Activated CD8-positive, alpha-beta memory T cell treated with anti-CD3 and anti-CD28 coated beads for 1 hour (primary cell): ENCODE results near the gene KRTAP10-1.
"Not testable (repeated sequence)": the region's sequence is repeated elsewhere in the genome, so short reads cannot be mapped to it uniquely, and the experiment has no call there.

Experiments used
- DNase-seq, 2 donors: peaks; one replicate each; pipeline ENCODE4 v3.0.0-alpha.2; 2020; ENCODE audit warnings: low read depth in 1 of 2; ENCODE audit errors: extremely low read depth in 1 of 2

The KRTAP10-1 gene

DNA sequence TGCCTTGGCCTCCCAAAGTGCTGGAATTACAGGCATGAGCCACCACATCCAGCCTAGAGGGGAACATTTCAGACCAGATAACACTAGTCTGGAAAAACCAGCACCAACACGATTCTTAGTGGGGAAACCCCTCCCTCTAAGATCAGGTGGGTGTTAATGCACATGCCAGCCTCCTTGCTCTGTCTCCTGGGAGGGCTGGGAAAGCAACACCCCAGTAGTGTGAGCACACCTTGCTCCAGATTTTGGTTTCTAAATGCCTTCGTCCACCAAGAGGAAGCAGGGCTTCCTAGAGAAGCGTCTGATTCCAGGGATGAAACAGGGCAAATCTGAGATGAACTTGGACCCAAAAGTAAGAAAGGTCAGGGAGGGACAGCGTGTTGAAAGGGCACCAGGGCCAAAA lies 31.3 kb upstream of the KRTAP10-1 start:
- no peak for DNase-seq

DNA sequence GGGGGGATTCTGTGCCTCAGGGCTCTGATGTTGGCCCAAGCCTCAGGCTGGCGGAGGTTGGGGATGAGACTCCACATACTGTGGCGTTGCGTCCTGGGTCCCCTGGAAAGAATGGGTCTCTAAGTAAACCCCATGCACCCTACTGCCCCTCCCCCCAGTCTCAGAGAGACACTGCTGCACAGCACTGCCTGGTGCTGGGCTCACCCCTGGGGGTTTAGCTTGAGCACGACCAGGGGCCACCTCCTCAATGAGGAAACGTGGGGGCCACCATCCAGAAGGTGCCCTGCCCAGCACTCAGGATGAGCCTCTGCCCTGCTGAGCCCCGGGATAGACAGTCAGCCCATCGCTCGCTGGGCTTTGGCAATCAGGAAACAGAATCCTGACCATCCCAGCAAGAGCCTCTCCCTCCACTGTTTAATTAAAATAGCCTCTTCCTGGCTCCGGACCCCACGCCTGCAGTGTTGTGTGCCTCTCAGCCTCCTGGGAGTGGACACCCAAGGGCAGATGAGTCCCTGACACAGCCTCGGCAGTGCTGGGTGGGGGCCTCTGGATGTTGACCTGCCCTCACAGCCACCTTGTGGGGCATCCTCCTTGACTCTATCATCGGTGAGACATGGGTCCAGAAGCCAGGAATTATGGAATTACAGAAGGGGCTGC lies 30.0 kb upstream of the KRTAP10-1 start:
- no peak for DNase-seq

DNA sequence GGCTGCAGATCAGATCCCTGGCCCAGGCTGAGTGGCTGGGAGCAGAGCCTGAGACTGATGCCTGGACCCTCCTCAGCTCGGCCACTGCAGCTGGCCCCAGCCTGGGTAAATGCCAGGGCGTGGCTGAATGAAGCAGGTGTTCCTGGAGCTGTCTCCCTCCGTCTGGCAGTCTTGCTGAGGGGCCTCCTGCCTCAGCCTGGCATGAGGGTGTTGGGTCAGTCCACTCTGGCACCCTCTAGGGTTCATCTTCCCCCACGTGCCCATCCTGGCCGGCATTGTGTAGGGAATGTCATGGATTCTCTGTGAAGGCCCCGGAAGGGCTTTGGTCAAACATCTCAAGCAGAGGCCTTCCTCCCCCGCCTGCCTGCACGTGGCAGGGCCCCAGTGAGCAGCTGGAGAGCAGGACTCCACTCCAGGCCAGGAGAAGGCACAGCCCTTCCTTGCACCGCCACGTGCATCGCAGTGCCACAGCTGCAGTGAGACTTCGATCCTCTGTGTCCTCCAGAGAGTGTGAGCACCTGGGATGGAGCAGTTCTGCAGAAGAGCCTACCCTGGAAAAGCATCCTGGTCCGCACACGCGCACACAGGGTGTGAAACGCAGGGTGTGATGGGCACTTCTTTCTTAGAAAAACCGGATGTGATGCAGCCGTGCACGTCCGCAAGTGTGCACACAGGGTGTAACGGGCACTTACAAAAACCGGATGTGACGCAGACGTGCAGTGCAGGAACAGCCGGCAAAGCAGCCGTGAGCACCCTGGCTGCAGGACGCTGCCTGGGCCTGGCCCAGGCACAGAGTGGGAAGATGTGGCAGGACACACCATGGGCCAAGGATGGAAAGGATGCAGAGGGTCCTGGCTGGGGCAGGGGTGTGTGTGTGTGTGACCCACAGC lies 28.9 kb upstream of the KRTAP10-1 start:
- no peak for DNase-seq

DNA sequence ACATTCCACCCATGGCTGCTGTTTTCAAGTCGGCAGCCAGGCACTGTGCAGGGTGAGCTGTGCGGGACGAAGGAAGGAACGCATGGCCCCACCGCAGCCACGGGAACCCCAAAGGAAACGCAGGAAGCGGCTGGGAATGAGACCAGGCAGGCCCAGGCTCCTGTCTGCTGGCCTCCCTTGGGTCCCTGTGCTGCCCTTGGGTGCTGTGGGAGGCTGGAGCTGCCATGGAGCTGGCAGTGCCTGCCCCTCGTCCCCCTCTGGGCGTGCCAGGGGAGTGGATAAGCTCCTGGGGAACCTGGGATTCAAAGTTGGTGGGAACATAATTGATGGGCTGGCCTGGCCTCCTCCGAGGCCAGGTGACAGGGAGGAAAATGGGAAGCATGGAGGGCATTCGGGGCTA lies 28.3 kb upstream of the KRTAP10-1 start:
- DNase-seq: no peak

DNA sequence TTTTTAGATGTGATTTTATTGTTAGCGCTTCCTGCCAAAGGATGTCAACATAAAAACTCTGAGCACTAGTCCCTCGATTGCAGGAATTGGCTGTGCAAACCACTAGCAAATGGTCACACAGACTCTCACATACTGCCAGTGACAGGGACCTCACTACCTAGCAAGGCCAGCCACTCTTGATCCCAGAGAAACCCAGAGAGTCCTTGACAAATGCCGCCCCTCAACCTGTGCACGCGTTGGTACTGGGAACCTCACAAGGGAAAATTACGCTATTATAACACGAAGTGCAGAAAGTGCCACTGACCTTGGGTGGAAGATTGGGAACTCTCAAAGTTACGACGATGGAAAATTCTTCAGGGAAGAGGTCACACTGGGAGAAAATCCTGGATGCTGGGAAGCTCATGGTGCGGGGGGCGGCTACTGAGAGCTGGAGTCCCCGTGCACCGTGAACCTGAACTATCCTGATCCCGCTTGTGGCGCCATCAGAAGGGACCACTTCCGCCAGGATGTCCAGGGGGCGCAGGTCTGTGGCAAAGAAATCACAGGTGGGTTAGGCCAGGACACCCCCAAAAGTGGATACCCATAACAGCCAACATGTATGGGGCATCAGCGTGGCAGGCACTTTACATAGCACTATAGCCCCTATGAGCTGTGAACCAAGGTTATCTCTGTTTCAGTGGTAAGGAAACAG lies 27.6 kb upstream of the KRTAP10-1 start:
- DNase-seq: no peak

DNA sequence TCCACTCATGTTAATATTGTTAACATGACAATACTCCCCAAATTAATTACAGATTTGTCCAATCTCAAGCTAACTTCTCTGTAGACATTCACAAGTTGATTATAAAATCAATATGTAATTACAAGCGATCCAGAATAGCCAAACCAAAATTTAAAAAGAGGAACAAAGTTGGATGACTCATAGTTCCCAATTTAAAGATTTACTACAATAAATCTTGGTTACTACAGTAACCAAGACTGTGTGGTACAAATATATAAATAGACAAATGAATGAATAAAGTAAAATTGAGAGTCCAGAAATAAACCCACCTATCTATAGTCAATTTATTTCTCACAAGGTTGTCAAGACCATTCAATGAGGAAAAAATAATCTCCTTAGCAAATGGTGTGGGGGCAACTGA lies 26.4 kb upstream of the KRTAP10-1 start:
- DNase-seq: no peak

DNA sequence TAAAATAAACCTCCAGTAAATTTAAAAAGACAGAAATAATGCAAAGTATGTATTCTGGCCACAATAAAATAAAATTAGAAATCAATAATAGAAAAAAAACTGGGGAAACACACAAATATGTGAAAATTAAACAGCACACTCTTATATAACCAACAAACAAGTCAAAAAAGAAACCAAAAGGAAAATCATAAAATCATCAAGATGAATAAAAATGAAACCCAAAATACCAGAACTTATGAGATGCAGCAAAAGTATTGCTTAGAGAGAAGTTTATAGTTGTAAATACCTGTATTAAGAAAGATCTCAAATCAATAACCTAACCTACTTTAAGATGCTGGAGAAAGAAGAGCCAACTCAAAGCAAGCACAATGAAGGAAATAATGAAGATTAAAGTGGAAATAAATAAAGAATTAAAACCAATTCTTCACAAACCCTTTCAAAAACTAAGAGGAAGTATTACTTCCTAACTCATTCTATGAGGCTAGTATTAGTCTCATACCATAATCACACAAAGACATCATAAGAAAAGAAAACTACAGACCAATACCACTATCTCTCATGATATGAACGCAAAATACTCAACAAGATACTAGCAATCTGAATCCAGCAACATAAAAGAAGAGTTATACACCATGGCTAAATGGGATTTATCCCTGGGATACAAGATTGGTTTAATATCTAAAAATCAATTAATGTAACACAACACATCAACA lies 25.0 kb upstream of the KRTAP10-1 start:
- DNase-seq: no peak

DNA sequence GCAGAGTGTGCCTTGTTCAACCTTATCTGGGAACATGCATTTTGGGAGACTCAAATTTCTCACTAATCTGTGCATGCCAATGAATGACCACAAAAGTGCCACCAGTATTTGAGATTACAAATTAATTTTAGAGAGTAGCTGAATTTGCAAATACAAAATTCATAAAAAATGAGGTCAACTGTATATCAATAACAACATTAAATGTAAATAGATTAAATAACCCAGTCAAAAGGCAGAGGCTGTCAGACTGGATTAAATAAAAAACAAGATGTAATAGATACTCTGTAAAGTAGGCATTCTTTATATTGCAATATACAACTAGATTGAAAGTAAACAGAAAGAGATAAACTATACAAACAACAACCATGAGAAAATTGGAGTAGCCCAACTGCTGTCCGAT lies 24.1 kb upstream of the KRTAP10-1 start:
- DNase-seq: no peak

DNA sequence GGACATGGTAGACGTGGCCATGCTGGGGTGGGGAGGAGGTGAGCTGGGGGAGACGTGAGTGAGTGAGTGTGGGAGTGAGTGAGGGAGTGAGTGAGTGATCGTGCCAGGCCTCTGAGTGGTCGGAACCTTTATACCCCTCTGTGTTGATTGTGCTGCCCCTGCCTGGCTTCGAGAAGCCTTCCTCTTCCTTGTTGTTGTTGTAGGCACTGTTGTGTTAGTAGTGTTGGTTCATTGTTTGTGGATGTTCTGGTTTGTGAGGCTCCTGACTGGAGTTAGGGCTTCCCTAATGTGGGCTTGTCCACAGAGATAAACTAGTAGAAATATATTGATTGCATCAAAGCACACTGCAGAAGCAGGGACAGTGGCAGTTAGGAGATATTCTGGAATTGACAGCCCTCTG lies 18.7 kb upstream of the KRTAP10-1 start, which contains the start of gene KRTAP10-3:
Gene KRTAP10-3, minus strand, starts transcription at position 101 of the 400 bp plus-strand sequence. Its CDS starts 80 bp downstream, at position 21.
- no peak for DNase-seq

DNA sequence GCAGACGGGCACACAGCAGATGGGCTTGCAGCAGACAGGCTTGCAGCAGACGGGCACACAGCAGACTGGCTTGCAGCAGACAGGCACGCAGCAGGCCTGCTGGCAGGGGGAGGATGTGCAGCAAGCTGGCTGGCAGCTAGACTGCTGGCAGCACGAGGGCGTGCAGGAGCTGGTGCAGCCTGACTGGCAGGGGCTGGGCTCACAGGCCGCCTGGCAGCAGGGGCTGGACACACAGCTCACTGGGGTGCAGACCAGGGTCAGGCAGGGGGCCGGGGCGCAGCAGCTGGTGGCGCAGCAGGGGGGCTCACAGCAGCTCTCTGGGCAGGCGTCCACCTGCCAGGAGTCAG lies 18.3 kb upstream of the KRTAP10-1 start:
- DNase-seq: not testable (repeated sequence)

DNA sequence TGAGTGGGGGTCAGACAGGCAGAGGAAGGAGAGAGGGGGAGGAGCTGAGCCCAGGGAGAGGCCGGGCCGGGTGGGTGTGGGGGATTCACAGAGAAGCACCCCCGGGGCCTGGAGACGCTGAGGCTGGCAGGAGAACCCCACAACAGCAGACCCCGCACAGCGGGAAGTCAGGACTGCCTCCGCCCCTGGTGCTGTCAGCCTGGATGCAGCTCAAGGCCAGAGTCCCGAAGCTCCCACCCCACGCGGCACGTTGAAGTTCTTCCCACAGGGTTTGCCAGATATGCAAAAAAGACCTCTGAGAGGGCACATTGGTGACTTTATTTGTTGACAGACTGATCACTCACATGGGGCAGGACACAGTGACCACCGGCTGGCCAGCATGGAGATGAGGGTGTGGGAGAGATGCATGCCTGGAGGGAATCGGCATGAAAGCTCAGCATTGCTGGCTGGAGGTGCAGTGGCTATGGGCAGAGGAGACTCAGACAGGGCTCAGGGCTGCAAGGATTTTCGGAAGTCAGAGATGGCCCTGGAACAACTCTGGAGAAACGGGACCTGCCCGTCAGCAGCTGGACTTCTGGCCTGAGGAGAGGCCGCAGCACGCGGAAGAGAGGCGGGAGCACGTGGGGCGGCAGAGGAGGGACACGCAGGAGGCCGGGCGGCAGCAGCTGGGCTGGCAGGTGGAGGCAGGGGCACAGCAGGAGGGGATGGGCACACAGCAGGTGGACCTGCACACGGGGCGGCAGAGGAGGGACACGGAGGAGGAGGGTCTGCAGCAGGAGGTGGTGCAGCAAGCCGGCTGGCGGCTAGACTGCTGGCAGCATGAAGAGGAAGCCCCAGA lies 17.7 kb upstream of the KRTAP10-1 start:
- no peak for DNase-seq

DNA sequence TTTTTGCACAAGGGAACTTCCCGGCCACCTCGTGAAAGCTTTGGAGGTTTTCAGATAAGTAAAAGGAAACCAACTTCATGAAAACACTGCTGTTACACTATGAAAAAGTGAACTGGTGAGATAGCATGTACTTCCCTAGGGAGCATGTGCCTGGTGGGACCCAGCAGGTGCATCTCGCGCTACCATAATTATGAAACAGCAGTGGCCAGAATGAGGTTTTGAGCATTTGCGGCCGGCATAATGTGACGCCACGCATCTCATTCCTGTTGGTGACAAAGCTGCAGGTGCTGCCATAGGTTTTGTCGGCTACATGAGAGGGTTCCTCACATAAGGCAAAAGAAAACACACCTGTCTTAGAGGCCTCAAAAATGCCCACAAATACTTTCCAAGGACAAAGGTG lies 16.9 kb upstream of the KRTAP10-1 start:
- DNase-seq: no peak

DNA sequence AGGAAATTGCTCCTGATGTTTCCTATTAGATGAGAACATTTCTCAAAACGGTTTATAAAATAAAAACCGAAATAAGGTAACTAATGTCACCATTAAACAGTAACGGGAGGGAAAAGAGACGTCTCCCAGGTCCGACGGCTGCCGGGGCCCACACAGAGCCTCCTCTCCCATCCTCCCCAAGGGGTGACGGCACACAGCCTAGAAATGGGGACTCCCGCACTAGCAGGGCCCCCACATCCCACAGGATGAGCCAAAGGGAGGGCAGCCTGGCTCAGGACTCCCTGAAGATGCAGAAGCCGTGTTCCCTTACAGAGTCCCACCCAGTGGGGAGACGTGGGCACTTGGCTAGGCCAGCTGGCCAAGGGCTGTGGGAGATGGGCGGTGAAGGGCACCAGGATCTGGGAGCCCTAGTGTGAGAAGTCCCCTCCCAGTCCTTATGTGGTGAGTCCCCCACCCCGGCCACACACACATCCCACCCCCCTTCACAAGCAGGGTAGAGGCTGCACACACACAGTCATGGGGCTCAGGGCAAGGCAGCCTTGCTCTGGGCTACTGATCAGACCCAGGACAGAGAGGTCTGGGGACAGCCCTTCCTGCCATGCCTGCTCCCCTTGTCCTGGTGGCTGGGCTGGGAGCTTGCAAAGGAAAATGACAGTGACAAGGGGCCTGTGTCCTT lies 15.3 kb upstream of the KRTAP10-1 start:
- DNase-seq: no peak

DNA sequence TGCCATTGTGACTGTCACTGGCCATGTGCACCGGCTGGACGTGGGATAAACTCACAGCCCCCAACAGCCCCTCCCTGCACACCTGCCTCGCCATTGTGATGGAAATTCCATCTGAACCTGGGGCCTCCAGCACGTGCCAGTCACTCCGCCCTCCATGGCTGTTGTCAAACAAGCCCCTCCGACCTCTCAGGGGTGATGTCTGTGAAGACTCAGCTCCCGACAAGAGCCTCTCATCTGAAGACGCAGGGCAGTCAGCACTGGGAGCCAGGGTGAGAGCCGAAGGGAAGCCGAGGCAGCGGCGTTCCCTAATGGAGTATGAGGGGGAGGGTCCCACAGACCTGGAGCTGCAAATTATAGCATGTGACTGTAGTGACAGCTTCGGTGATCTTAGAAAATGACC lies 12.7 kb upstream of the KRTAP10-1 start:
- DNase-seq: no peak

DNA sequence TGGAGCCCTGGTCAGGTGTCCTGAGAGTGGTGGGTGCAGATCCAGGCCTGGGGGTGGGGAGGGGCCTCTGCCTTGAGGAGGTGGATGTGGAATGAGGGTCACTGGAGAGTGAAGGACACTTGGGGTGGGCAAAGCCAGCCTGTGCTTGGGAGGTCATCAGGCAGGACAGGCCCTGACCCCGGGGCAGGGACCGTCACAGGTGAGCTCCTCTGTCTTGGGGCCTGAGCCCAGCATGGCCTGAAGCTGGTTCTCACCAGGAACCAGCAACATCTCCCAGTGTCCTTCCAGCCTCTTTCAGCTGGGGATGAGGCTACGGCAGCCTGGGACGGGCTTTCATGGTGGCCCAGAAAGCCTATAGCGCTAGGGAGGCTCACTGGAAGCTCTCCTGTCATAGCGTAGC lies 12.1 kb upstream of the KRTAP10-1 start:
- no peak for DNase-seq

DNA sequence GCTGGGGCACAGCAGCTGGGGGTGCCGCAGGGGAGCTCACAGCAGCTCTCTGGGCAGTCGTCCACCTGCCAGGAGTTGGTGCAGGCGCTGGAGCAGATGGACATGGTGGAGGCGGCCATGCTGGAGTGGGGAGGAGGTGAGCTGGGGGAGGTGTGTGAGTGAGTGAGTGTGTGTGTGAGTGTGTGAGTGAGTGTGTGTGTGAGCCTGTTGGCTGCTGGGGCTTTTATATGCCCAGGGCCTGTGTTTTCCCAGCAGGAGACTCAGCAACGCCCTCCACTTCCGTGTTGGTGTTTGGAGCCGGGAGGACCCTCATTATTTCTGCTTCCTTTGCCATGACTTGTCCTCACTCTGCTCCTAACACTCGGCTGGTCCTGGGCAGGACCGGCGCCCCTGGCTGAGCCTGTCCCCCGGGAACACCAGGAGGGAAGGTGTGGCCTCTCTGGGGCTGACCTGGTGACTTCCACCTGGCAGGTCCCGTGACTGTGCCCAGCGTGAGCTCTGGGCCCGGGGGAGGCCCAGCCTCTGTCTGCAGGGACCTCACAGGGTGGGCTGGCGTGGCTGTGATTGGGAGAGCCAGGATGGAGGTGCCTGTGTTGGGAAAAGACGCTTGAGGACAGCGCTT lies 11.5 kb upstream of the KRTAP10-1 start, which contains the start of gene KRTAP10-2:
Gene KRTAP10-2, minus strand, starts transcription at position 166 of the 622 bp plus-strand sequence. Its CDS starts 47 bp downstream, at position 119.
- no peak for DNase-seq

DNA sequence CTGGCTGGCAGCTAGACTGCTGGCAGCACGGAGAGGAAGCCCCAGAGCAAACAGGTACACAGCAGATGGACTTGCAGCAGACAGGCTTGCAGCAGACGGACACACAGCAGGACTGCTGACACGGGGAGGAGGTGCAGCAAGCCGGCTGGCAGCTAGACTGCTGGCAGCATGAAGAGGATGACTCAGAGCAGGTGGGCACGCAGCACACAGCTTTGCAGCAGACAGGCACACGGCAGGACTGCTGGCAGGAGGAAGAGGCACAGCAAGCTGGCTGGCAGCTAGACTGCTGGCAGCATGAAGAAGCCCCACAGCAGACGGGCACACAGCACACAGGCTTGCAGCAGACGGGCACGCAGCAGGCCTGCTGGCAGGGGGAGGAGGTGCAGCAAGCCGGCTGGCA lies 10.8 kb upstream of the KRTAP10-1 start:
- DNase-seq: no peak

DNA sequence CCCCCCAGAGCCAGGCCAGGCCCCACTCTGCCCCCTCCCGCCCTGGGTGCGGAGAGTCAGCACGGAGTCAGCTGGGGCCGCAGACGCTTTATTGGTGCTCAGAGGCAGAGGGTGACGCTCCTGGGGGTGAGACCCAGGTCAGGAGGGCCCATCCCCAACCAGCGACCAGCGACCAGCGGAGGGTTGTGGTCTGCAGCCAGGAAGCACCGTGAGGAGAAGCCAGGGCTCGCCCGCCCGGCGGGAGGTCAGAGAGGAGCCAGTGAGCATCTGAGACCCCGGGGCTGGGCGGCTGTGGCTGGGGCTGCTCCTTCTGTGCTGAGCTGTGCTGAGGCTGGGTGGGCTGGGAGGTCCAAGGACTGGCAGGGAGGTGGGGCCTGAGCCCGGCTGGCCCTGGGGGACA lies 10.3 kb upstream of the KRTAP10-1 start:
- not testable (repeated sequence) for DNase-seq
